Lower leg skin (tissue), 4 donors: ENCODE results near the gene RCAN1. TPM values are rescaled to one million over a fixed set of nuclear protein-coding genes. Genes with fewer than 3 reads are reported as not detected.

Source experiments
- DNase-seq, 2 donors: peaks; one replicate each; pipeline ENCODE4 v3.0.0-alpha.2; 2019; ENCODE audit warnings: low spot score in 2 of 2
- H3K4me3 ChIP-seq: fragments of 200-600 bp; sonication (generic); 2 replicates; pipeline ENCODE4 v1.5.1; 2017; ENCODE audit warnings: mild to moderate bottlenecking, low read depth; ENCODE audit not compliant: poor library complexity, severe bottlenecking
- POLR2A ChIP-seq, 2 donors: fragments of 450-650 bp; IDR thresholded peaks; one replicate each; pipeline ENCODE4 v1.6.1; 2016 to 2017; ENCODE audit warnings: antibody characterized with exemption in 2 of 2, mild to moderate bottlenecking in 1 of 2, moderate library complexity in 1 of 2
- WGBS, 2 donors: methylation state at CpG; one replicate each; pipeline ENCODE4 v1.1.5; 2018; 5-methylcytosine and 5-hydroxymethylcytosine counted together
- intact Hi-C: fragments of 100-400 bp; cut with DNase I; formaldehyde crosslinking; loops from one replicate; pipeline ENCODE4 v1.15.0; 2023; ENCODE audit warnings: low total_unique reads
- total RNA-seq, 4 donors: library from RNA; depleted of rRNA; stranded (reverse); fragments of >200 nt; gene quantifications; one replicate each; pipeline ENCODE4 v1.1.0, GENCODE V29; 2016
- TF ChIP-seq, protein P1 (sequence below), 3 donors: fragments of 450-650 bp; IDR thresholded peaks; one replicate each; pipeline ENCODE4 v1.5.1; 2016; ENCODE audit warnings: antibody characterized with exemption in 3 of 3, mild to moderate bottlenecking in 3 of 3, moderate library complexity in 2 of 3

The RCAN1 gene
- total RNA-seq, 4 donors from 2014 or later: 18.8 to 29.0 (median 19.4) TPM

DNA sequence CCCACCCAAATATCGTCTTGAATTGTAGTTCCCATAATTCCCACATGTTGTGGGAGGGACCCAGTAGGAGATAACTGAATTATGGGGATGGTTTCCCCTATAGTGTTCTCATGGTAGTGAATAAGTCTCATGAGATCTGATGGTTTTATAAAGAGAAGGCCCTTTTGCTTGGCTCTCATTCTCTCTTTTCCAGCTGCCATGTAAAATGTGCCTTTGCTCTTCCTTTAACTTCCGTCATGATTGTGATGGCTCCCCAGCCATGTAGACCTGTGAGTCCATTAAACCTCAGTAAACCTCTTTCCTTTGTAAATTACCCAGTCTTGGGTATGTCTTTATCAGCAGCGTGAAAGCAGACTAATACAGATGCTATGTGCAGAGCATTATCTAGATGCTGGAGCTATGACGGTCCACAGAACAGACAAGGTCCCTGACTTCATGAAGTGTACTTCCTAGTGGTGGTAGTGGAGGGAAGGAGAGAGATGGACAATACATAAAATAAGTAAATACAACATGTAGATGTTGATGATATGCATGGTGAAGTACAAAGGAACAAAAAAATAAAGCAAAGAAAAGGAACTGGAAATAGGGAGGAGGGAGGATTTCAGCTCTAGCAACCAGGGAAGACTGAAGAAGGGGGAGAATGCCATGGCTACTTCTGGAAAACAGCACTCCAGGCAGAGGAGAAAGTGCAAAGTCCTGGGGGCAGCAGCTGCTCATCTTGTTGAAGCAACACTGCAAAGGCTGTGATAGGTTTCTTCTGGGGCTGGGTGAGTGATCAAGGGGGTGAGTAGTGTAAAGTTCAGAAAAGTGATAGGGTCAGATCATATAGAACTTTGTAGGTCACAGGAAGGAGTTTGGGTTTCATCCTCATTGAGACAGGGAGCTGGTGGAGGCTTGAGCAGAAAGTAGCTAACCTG, 6.8 kb upstream of the RCAN1 start:
- TF ChIP-seq, protein P1, sequence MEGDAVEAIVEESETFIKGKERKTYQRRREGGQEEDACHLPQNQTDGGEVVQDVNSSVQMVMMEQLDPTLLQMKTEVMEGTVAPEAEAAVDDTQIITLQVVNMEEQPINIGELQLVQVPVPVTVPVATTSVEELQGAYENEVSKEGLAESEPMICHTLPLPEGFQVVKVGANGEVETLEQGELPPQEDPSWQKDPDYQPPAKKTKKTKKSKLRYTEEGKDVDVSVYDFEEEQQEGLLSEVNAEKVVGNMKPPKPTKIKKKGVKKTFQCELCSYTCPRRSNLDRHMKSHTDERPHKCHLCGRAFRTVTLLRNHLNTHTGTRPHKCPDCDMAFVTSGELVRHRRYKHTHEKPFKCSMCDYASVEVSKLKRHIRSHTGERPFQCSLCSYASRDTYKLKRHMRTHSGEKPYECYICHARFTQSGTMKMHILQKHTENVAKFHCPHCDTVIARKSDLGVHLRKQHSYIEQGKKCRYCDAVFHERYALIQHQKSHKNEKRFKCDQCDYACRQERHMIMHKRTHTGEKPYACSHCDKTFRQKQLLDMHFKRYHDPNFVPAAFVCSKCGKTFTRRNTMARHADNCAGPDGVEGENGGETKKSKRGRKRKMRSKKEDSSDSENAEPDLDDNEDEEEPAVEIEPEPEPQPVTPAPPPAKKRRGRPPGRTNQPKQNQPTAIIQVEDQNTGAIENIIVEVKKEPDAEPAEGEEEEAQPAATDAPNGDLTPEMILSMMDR (IDR thresholded peaks at IDR 0.05): no peak
- TF ChIP-seq POLR2A (IDR thresholded peaks at IDR 0.05): no peak
- intact Hi-C loops: no loop called here
- peak in 1 of 2 donors; percentile 18 for DNase-seq
- no peak overlapping the region for H3K4me3 ChIP-seq
- 86 to 88% methylated on average over 4 of the region's 4 CpGs for WGBS, 2 donors

DNA sequence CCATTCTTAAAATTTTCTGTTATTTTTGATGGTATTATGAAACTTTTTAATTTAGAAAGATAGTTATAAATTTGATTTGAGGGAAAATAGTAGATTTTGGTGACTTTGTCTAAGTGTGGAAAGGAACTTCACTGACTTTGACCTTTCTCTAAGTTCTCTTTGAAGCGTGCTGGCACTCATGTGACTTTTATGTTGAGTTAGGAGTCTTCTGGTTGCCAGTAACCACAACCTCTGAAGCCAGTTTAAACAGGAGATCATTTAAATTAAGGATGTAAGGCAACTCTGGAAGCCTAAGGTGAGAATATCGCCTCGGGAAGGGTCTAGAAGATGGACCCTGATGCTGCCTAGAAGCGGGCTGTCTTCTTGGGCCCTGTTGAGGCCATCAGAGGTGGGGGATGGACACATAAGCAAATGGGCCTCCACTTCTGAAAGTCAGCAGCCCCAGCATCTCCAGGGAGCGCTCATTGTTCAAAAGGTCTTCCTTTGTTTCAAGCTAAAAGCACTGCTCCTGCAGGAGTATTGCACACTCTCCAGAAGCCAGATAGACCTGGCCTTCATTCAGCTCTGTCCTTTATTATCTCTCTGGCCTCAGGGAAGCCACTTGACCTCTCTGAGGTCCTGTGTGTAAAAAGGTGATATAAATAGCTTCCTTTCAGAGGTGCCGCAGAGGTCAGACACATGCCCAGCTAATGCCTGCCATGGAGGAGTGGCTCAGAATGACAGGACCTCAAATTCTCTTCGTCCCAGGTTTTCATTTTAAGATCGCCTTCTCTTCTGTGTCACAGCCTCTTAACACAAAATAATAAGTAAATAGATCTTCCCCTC, 5.1 kb upstream of the RCAN1 start:
- 78 to 88% methylated on average over 8 of the region's 8 CpGs for WGBS, 2 donors
- H3K4me3 ChIP-seq: no peak overlapping the region
- no peak for TF ChIP-seq POLR2A (IDR thresholded peaks at IDR 0.05)
- TF ChIP-seq, protein P1 (IDR thresholded peaks at IDR 0.05): no peak
- intact Hi-C loops: no loop called here
- DNase-seq: peak in 1 of 2 donors; percentile 59

DNA sequence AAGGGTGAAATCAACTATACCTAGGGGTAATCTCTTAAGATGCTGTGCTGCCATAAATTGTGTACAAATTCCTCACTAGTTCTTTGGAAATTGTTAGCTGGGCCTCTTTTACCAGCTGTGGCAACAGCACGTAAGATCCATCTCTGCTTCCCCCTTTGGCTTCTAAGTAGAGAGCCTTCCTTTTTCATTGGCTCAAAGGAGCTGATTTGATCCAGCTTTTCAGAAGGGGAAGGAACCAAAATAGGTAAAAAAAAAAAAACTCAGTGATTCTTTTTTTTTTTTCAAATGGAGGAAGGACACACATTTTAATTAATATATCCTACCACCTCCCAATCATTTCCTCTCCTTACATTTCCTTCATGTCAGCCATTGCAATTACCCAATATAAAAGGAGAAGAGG, 4.0 kb upstream of the RCAN1 start:
- 88 to 97% methylated on average over 1 of the region's 1 CpG for WGBS, 2 donors
- H3K4me3 ChIP-seq: no peak overlapping the region
- peak in 1 of 2 donors; percentile 9 for DNase-seq
- intact Hi-C loops: no loop called here
- TF ChIP-seq, protein P1 (IDR thresholded peaks at IDR 0.05): no peak
- no peak for TF ChIP-seq POLR2A (IDR thresholded peaks at IDR 0.05)

- WGBS, 2 donors: 78 to 80% methylated on average over 8 of the region's 8 CpGs
- peak; percentile 20 to 80 for DNase-seq
- TF ChIP-seq, protein P1 (IDR thresholded peaks at IDR 0.05): no peak
- no peak for TF ChIP-seq POLR2A (IDR thresholded peaks at IDR 0.05)
- intact Hi-C loops: no loop called here
- no peak overlapping the region for H3K4me3 ChIP-seq
These were observed 2.9 kb upstream of the RCAN1 start for GRCh38 chr21:34617753-34618339.

DNA sequence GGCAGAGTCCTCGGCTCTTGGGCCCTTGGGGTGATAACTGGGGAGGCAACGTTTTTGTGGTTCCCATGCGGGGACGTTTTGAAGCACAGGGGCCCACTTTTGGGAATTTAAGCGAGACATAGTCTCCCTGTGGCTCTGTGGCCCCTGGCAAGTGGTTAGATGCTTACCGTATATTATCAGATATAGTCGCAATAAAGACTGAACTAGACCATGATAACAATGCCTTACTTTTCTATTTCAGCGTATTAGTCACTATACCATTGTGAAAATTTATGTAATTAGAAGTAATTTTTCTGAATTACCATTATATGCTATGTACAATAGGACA, 538 bp upstream of the RCAN1 start:
- TF ChIP-seq, protein P1 (IDR thresholded peaks at IDR 0.05): no peak
- no peak for TF ChIP-seq POLR2A (IDR thresholded peaks at IDR 0.05)
- intact Hi-C loops: no loop called here
- WGBS, 2 donors: 0 to 3% methylated on average over 8 of the region's 8 CpGs
- H3K4me3 ChIP-seq: no peak overlapping the region
- DNase-seq: no peak
